ENCODE results near the gene MYO5A.

DNA sequence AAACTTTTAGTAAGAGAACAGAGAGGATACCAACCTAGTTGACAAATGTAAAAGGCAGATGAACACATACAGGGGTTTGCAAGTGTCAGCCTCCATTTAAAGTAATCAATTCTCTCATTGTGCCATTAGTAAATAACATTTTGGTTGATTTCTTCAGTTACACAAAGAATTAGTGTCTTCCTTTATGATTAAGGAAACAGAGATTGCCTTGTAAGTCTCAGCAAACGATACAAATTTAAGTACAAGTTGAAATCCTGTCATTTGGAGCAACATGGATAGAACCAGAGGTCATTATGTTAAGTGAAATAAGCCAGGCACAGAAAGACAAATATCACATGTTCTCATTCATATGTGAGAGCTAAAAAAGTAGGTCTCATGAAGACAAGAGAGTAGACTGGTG lies 26.1 kb downstream of the MYO5A start:
- TF ChIP-seq POLR2A (IDR thresholded peaks at IDR 0.05) (no peak), CTCF (IDR thresholded peaks at IDR 0.05) (no peak)
